Measurements from ENCODE around the gene ZC3H12D.

ZC3H12D gene

DNA sequence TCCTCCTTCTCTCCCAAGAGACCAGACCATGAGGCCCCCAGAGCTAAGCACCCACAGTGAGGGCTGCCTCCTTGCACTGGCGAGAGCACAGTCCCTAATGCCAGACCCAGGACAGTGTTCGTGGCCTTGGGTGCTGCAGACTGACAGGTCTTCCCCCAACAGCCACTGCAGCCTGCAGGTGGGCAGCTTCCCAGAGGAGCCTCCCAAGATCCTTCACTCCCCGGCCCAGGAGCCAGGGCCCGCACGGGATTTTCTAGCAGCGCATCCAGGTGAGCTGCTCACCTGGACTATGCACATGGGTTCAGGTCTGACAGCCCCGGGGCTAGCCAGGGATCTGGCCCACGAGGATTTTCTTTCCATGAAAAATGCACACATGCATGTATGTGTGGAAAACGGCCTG, 43.1 kb downstream of the ZC3H12D start:
- no peak for DNase-seq

DNA sequence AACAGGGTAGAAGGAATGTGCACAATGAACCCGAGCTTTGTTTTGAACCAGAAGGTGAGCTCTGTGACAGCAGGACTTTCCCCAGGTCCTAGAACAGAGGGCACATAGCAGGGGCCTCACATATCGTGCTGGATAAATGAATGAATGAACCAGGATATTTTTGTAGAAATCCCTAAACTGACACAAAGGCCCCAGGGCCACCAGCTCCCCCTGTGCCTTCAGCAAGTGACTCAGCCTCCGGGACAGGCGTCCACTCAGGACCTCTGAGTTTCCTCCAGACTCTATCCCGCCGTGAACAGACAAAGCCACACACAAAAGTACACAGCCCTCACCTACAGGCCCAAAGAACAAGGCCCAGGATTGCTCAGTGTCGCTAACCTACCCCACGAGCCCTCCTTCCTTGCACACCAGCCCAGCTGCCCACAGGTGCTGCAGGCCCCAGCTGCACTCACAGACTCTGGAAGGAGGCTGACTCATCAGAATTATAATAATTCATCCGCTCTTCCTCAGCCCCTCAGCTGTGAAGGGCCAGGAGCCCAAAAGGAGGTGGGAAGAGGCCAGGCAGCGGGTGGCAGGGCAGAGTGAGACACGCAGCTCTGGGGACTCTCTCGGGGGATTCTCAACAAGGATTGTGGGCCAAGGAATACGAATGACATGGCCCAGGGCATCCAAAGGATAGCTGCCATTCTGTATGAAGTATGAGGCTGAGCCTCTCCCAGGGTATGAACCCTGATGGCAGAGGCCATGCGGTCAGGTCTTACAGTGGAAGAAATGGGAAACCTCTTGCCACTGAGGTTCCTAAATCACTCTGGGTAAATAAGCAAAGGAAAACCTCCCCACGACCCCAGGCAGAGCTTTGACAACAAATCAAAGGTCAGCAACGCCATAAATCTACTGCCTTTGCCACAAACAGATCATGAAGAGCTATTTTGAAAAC, 43.8 kb downstream of the ZC3H12D start:
- no peak for DNase-seq

DNA sequence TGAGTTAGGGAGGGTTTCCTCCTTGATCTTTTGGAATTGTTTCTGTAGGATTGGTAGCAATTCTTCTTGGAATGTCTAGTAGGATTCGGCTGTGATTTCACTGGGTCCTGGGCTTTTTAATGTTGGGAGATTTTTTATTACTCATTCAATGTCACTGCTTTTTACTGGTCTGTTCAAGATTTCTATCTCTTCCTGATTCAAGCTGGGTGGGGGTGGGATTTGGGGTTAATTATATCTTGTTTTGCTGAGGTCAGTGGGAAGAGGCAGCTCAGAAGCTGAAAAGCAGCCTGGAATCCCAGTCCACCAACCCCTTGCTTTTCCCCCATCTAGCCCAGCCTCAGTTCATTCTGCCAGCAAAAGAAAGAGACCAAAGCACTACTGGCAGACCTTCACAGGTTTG, 45.2 kb downstream of the ZC3H12D start:
- no peak for DNase-seq

DNA sequence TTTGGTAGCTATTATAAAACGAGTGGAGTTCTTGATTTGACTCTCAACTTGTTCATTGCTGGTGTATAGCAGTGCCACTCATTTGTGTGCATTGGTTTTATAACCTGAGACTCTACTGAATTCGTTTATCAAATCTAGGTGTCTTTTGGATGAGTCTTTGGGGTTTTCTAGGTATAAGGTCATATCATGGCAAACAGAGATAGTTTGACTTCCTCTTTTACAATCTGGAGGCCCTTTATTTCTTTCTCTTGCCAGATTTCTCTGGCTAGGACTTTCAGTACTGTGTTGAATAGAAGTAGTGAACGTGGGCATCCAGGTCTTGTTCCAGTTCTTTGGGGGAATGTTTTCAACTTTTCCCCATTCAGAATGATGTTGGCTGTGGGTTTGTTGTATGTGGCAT, 46.0 kb downstream of the ZC3H12D start:
- DNase-seq: no peak

DNA sequence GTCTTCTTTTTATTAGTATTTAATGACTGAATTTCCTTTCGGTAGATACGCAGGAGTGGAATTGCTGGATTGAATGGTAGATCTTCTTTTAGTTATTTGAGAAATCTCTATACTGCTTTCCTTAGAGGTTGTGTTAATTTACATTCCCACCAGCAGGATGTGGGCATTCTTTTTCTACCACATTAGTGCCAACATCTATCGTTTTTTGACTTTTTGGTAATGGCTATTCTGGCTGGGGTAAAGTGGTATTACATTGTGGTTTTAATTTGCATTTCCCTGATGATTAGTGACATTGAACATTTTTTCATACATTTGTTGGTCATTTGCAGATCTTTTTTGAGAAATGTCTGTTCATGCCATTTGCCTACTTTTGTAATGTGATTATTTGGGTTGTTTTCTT, 47.6 kb downstream of the ZC3H12D start:
- DNase-seq: no peak

DNA sequence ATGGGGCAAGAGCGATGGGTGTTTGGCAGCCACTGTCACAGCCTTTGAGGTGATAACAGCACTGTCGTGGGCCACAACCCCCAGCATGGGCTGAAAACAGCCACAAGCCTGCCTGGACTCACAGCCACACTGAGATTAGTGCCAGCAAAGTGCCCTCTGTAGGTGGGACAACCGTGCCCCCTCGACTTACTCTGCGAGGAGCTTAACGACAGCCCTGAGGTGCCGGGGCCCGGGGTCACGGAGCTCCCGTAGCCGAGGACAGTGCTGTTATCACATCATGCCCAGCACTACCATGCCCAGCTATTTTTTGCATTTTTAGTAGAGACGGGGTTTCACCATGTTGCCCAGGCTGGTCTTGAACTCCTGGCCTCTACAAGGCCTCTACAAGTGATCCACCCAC, 48.2 kb downstream of the ZC3H12D start:
- no peak for DNase-seq

DNA sequence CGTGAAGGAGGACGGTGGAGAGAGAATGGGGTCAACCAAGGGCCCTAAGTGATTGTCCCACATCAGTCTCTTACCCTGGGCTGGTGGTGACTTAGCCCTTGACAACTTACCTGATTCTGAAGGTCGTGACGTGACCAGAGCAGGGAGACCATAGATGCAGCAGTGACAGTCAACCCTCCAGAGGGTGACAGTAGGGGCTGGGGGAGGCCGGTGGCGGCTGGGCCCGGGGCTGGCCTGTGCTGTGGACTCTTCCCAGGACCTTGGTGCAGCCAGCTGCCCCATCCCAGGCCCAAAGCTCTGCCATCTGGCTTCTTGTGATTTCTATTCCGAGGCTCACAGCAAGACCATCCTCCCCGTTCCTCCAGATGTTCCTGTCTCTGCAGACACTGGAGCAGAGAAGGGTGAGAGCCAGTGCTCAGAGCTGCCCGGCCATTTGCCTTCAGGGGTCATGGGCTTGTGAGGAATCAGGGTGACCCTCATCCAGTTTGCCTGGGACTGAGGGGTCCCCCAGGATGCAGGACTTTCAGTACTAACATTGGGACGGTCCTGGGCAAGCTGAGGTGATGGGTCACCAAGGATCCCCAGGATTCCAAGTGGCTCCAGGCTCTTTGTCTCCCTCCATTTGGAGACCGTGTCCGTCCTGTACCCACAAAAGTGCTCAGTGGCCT, 48.8 kb downstream of the ZC3H12D start:
- DNase-seq: no peak

DNA sequence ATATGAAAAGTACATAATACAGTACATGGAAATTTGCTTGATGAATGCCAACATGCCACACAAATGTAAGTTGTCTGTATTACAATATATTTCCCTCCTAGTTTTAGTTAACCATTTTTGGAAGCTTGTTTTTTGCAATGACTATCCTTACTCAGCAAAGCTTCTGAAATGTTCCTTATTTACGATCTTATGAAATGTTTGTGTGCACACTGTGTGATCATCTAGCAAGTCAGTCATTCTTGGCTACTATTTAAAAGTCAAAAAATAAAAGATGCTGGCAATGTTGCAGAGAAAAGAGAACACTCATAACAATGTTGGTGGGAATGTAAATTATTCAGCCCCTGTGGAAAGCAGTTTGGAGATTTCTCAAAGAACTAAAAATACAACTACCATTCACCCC, 50.9 kb downstream of the ZC3H12D start:
- DNase-seq: peak in 2 of 3 donors; percentile 31 to 33

DNA sequence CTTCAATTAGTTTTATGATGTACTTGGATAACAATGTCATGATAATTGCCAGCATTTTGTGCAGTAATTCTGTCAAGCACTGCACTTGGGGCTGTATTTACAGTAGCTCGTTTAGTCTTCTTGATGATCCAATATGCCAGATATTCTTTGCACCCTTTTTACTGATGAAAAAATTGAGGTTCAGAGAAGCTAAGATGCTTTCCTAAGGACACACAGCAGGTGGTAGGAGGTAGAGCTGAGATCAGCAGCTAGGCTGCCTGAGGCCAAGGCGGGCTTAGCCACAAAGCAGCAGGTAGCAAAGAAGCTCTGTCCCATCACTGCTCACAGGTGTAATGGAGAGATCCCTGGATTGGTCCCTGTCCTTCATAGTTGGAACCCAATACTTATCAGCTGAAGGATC, 51.4 kb downstream of the ZC3H12D start:
- DNase-seq: no peak

DNA sequence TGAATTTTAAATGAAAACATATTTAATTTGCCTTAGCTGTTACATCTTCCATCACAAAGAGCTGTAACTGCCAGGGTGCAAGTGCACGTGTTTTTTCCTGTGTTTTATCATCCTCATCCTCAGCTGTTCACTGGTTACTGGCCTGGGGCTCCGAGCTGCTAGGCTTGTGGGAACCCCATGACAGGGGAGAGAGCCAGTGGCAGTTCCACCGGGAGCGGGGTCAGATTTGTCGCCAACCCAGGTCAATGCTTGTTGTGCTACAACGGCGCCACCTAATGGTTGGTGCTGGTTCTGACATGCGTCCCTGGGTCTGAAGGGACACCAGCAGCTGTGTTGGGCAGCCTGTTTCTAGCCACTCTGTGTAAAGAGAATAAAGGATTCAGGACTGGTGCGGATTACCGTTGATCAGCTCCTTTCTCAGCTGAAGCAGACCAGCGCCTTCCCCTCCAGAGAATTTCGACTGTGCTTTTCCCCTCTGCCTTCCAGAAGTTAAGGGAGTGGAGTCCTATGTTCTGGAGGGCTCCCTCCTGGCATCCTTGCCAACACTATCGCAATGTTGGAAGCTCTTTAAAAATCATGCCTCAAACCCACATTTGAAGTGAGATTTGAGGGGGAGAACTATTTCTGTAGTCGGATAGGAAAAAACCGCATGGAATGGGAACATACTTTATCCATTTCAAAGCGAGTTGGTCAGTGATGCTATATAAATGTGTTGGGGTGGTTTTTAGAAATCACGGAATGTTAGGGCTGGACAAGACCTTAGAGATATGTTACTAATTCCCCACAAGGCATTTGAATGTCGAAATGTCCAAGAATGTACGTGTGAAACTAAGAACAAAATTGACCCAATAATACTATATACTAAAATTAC, 52.7 kb downstream of the ZC3H12D start:
- peak; percentile 89 to 96 (median 93) for DNase-seq

DNA sequence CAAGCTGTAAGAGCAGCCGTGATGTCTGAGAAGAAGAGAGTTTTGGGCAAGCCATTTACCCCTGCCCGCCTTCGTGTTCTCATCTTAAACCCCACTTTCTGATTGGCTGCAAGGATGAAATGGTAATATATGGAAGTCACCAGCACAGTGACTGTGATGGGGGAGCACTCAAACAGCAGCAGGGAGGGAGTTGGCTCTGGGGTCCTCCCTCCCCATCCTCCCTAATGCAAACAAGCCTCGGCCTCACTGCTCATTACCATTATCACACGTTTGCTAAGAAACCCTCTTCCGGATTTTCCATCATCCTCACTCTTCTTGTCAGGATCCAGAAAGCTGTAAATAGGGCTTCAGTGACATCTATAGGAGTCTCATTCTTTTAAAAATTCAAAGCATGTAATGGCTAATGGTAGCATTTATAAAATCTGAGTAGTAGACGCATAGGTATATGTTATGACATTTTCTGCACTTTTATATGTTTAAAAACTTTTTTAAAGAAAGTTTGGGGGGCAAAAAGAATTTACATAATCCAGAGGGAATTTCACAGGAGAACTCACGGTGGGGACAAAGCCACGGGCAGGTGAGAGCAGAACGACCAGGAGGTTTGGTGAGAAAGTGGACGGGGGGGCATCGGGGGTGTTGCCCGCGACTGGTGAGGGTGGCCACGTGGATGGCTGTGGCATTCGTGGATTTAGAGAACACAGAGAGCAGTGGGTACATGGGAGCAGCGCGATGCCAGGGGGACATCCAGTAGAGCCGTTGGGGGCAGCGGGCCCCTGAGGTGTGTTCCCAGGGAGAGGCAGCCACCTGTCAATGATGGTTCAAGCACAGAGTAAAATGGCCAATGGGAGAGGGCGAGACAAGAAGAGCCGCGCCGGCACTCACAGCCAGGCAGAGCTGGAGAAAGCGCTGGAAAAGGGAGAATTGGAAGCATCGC, 55.1 kb downstream of the ZC3H12D start:
- no peak for DNase-seq

DNA sequence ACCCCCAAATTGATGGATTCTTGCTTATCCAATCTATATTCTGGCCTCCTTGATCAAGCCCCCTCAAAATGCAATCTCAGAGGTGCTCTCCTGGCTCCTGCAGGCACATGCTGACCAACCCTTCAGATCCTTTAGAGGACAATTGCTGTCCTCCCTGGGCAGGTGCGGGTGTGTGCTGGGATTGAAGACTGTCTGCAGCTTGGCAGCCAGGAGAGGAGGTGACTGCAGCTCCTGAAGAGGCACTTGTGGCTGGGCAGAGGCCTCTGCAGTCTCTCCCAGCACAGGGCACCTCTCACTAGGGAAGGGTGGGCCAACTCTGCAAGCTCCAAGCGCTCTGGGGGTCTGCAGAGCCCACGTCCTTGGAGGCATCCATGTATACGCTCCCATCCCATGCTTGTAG, 56.2 kb downstream of the ZC3H12D start:
- no peak for DNase-seq

DNA sequence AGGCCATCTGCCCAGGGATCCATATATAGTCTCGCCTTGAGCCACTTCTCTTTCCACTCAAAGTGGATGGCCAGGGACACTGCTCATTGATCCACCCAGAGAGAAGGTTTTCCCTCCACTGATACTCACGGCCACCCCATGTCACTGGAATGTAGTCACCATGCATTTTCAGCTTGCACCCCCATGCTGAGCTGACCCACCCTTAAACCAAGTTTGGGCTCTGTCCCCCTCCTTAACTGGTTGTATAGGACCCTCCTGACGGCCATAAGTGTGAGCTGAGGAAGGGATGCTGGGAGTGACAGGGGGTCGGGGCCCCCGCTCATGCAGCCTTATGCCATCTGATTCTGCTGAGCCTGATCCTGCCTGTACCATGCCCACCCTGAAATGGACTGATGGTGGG, 59.1 kb downstream of the ZC3H12D start:
- DNase-seq: no peak

DNA sequence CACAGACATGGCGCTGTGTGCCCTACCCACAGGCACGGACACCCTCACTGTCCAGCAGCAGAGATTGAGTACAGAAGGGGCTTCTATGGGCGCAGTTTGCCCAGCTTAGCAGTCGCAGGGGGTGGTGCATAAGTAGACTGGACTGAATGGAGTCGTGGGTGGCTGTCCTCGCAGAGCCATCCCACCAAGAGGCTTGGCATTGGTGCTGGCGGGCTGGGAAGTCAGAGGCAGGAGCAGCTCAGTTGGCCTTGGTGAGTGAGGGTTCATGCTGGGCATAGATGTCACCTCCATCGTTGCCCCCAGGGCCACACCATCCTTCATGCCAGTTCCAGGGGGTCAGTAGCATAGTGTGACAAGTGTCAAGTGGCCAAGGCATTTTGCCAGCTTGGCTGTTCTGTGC, 59.6 kb downstream of the ZC3H12D start:
- DNase-seq: no peak

DNA sequence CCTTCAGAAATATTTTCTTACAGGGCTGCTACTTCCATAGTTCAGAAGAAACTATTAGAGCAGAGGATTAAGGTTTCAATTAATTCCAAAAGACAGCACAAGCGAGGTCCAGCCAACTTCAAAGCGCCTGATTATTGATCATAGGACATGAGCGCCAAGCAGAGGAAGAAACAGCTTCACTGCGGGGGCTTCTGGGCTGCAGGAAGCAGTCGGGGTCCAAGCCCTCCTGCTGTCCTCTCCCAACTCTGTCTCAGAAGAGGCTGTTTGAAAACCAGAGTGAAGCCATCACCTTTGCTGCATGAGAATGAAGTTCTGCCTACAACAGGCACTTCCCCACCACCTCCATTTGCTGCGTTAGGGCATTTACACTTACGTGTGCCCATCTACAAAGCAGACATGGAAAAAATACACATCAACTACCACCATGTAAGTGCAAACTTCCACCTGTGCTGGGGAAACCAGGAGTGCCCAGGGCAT, 60.8 kb downstream of the ZC3H12D start:
- DNase-seq: no peak

DNA sequence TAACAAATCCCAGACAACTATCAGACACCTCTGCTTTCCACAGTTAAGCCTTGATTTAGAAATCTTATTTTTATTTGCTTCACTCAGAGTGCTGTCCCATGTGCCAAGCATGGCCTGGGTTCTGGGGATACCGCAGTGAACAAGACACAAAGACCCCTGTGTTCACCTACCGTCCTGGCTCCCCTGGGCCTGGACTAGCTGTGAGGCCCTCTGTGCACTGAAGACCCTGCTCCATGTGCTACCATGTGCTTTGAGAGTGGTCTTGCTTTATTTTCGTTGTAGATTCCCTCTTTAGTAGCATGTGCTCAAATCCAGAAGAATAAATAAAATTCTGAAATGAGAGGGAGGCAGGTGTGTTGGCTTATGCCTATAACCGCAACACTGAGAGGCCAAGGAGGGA, 62.2 kb downstream of the ZC3H12D start:
- DNase-seq: no peak

DNA sequence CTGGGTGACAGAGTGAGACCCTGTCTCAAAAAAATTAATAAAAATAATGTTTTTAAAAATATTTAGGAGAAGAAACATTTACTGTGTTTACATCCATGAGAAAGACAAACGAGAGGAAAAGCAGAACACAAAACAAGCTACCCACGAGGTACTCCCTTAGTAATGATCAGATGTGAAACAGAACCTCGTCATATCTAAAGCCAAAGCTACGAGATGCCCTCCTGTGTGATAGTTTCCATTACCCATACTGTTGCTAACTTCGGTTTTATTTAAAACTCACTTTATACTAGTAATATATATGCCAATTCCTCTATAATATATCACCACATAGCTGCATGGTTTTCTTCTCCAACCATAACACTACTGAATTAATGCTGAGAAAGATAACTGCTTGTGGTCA, 63.7 kb downstream of the ZC3H12D start:
- no peak for DNase-seq

DNA sequence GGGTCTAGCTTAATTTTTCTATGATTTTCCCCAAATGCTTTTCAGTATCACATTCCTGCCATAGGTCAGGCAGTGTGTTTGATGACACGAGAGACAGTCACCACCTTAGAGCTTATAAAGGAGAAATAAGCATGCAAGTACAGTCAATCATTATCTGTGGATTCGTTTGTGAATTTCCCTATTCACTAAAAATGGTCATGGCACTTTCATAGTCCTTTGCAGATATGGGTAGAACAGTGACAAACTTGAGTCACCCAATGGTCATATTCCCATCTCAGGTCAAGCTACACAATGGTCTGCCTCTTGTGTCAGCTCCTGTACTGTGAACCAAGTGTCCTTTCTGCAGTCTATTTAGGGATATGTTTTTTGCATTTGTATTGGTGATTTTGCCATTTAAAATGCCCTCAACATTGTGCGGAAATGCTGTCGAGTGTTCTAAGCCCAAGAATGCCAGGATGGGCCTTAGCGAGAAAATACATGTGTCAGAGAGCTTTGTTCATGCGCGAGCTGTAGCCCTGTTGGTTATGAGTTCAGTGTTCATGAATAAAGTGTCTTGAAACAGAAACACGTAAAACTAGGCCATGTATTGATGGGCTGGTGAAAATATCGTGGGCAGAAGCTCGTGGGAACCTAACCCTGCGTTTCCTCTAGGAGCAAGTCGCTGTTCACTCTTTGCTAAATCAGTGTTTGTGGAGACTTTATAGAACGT, 65.0 kb downstream of the ZC3H12D start:
- DNase-seq: peak in 2 of 3 donors; percentile 24 to 29

DNA sequence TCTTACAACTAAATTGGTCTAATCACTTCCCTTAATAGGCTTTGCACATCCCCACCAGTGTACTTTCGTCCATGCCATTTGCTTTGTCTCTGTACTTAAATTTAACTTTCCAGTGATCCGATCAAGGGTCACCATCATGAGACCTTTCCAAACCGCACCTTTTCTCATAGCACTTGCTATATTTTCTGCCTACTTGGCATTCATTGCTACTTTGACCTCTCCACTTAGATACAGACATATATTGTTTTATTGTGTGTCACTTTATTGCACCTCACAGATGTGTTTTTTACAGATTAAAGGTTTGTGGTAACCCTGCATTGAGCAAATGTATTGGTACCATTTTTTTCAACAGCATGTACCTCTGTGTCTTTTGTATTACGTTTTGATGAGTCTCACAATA, 70.0 kb downstream of the ZC3H12D start:
- no peak for DNase-seq

DNA sequence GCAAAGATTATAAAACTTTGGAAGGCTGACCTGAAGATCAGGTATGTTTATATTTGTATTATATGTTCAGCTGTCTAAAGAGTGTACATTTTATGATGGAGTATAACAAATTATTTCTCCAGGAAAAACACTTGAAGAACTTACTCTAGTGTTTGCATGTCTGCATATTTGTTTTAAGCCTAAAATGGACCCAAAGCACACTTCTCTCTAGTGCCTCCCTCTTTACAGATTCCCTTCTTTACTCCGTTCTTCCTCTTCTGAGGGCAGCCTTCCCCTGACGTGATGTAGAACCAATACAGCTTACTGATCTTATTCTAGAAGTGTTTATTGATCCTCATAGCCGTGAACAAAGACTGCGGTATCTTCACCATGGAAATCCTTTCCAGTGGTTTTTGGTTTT, 70.8 kb downstream of the ZC3H12D start:
- no peak for DNase-seq

DNA sequence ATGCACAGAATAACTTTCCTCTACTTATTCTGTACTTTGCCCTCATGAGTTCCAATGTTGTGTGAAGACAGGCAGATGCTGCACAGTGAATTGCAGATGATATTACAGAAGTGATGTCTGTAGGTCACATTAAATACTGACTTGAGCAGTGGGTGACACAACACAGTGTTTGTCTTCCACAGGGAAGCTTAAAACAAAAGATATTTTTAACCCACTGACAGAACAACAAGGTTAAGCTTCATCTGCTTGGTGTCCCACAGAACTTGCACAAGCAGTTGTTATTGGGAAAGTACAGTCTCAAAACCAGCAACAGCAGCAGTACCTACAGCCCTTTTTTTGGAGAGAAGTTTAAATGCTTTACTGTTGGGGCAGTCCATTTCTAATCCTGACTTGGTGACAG, 74.3 kb downstream of the ZC3H12D start:
- DNase-seq: peak in 2 of 3 donors; percentile 15 to 33
